Calu3 (cell line): ENCODE results near the gene CBR3. TPM values are rescaled to one million over a fixed set of nuclear protein-coding genes. Genes with fewer than 3 reads are reported as not detected.

ENCODE experiments used
- BruUV-seq: library from RNA; stranded (reverse); fragments of 400-500 nt; replicated peaks from 2 replicates; lab custom pipeline; 2021; lab: Mats Ljungman, UMichigan
- CTCF ChIA-PET: fragments of 300-600 bp; sonication (Branson Sonifier 250); formaldehyde crosslinking; loops from one replicate; lab custom pipeline; 2022; ENCODE audit warnings: antibody characterized with exemption; lab: Charles Lee
- DNase-seq: peaks from one replicate; pipeline ENCODE4 v3.0.0; 2022
- H3K27ac Mint-ChIP-seq: one replicate; pipeline ENCODE4 v1.8.0; 2022; ENCODE audit warnings: mixed read lengths; ENCODE audit not compliant: unreplicated experiment
- H3K27me3 Mint-ChIP-seq: one replicate; pipeline ENCODE4 v1.8.0; 2022; ENCODE audit warnings: mixed read lengths; ENCODE audit not compliant: unreplicated experiment
- H3K36me3 Mint-ChIP-seq: one replicate; pipeline ENCODE4 v1.8.0; 2022; ENCODE audit warnings: mild to moderate bottlenecking, moderate library complexity, mixed read lengths; ENCODE audit not compliant: insufficient read depth, unreplicated experiment
- H3K4me1 Mint-ChIP-seq: one replicate; pipeline ENCODE4 v1.8.0; 2022; ENCODE audit warnings: mild to moderate bottlenecking, low read depth, mixed read lengths; ENCODE audit not compliant: unreplicated experiment
- H3K4me3 Mint-ChIP-seq: one replicate; pipeline ENCODE4 v1.8.0; 2022; ENCODE audit warnings: mild to moderate bottlenecking, low read depth, moderate library complexity, mixed read lengths; ENCODE audit not compliant: unreplicated experiment
- H3K9me3 Mint-ChIP-seq: one replicate; pipeline ENCODE4 v1.8.0; 2022; ENCODE audit warnings: low read depth, mixed read lengths; ENCODE audit not compliant: unreplicated experiment
- CTCF ChIP-seq: fragments of 200-600 bp; IDR thresholded peaks from one replicate; pipeline ENCODE4 v1.8.0; 2022; ENCODE audit warnings: antibody characterized with exemption; ENCODE audit not compliant: unreplicated experiment
- intact Hi-C: fragments of 100-400 bp; cut with micrococcal nuclease; formaldehyde crosslinking; loops from one replicate; pipeline ENCODE4 v1.10.0; 2022; ENCODE audit not compliant: unreplicated experiment
- total RNA-seq: library from RNA; stranded (reverse); gene quantifications from 2 replicates; pipeline ENCODE4 v1.2.3, GENCODE V29; 2022

Gene CBR3
- total RNA-seq, 1 experiment from 2014 or later, result 2.8 TPM

- Mint-ChIP-seq H3K27me3 (no peaks in the 10 kb centered on the region), H3K4me1 (no peaks in the 10 kb centered on the region), H3K27ac (no peak overlapping the region), H3K36me3 (no peaks in the 10 kb centered on the region), H3K9me3 (peaks cover 3% of the 10 kb centered on the region), H3K4me3 (no peak overlapping the region)
- no peak for TF ChIP-seq CTCF
- intact Hi-C loops, result no loop called here
- CTCF ChIA-PET, result no interaction called here
- DNase-seq, result no peak
- BruUV-seq, result no TSS peak
These were observed 41.4 kb upstream of the CBR3 start for GRCh38 chr21:36093512-36093911.

GRCh38 chr21:36096398-36097290 lies 38.2 kb upstream of the CBR3 start:
- no peaks in the 10 kb centered on the region for H3K36me3 Mint-ChIP-seq
- no peak overlapping the region for H3K4me3 Mint-ChIP-seq
- H3K9me3 Mint-ChIP-seq, result peaks cover 3% of the 10 kb centered on the region
- H3K27ac Mint-ChIP-seq, result no peak overlapping the region
- no peaks in the 10 kb centered on the region for H3K4me1 Mint-ChIP-seq
- intact Hi-C loops, result no loop called here
- CTCF ChIA-PET, result no interaction called here
- no TSS peak for BruUV-seq
- DNase-seq, result no peak
- TF ChIP-seq CTCF, result no peak
- no peaks in the 10 kb centered on the region for H3K27me3 Mint-ChIP-seq

GRCh38 chr21:36097427-36098181 lies 37.3 kb upstream of the CBR3 start:
- Mint-ChIP-seq H3K27me3 (no peaks in the 10 kb centered on the region), H3K4me3 (no peak overlapping the region), H3K9me3 (peaks cover 3% of the 10 kb centered on the region), H3K27ac (no peak overlapping the region), H3K4me1 (no peaks in the 10 kb centered on the region), H3K36me3 (no peaks in the 10 kb centered on the region)
- no TSS peak for BruUV-seq
- CTCF ChIA-PET, result no interaction called here
- DNase-seq, result no peak
- intact Hi-C loops, result no loop called here
- TF ChIP-seq CTCF, result no peak

- H3K27ac Mint-ChIP-seq, result no peak overlapping the region
- no peak for DNase-seq
- intact Hi-C loops, result no loop called here
- CTCF ChIA-PET, result no interaction called here
- H3K27me3 Mint-ChIP-seq, result no peaks in the 10 kb centered on the region
- no peak overlapping the region for H3K4me3 Mint-ChIP-seq
- H3K36me3 Mint-ChIP-seq, result no peaks in the 10 kb centered on the region
- no peaks in the 10 kb centered on the region for H3K4me1 Mint-ChIP-seq
- peaks cover 3% of the 10 kb centered on the region for H3K9me3 Mint-ChIP-seq
- no TSS peak for BruUV-seq
- no peak for TF ChIP-seq CTCF
These were observed 36.7 kb upstream of the CBR3 start for GRCh38 chr21:36098182-36098532.
